Body of pancreas (tissue), 4 donors: ENCODE data around the gene HOXB6.

Experiments
- POLR2A ChIP-seq, 3 donors: fragments of 450-650 bp; IDR thresholded peaks; one replicate each; pipeline ENCODE4 v1.6.1; 2016; ENCODE audit warnings: antibody characterized with exemption in 3 of 3, mild to moderate bottlenecking in 2 of 3
- TF ChIP-seq, protein P1 (sequence below), 7 experiments: fragments of 450-650 bp in 4 of 7; fragments of 200-600 bp in 3 of 7; sonication (generic) in 3 of 7; IDR thresholded peaks; one replicate each; pipeline ENCODE4 v1.5.1; 2016 to 2019; ENCODE audit warnings: antibody characterized with exemption in 7 of 7

DNA sequence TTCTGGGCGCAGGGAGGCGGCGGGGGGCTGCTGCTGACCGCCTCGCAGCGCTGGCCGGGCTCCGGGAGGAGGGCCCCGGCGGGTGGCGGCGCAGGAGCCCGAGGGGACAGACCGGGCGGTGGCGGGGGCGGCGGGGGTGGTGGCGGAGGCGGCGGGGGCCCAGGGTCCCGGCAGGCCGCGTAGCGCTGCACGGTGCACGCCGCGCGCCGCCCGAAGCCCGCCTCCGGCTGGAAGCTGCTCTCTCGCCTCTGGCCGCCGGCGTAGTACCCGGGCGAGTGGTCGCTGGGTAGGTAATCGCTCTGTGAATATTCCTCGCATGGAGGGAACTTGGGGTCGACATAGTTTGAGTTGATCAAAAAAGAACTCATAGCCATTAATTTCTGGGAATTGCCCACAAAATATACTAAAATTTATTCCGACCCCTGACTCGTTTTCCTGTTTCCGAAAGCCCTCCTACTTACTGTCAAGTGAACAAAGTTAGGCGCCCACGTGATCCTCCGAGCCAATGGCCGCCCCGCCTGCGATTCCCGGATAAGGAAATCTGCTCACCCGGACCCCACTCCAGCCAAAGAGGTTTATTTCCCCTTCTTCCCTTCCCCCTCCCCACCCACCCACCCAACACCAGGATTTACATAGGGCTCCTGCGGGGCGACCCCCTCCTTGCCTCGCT, 26.7 kb downstream of the HOXB6 start, which contains the start of gene HOXB4:
- TF ChIP-seq, protein P1, sequence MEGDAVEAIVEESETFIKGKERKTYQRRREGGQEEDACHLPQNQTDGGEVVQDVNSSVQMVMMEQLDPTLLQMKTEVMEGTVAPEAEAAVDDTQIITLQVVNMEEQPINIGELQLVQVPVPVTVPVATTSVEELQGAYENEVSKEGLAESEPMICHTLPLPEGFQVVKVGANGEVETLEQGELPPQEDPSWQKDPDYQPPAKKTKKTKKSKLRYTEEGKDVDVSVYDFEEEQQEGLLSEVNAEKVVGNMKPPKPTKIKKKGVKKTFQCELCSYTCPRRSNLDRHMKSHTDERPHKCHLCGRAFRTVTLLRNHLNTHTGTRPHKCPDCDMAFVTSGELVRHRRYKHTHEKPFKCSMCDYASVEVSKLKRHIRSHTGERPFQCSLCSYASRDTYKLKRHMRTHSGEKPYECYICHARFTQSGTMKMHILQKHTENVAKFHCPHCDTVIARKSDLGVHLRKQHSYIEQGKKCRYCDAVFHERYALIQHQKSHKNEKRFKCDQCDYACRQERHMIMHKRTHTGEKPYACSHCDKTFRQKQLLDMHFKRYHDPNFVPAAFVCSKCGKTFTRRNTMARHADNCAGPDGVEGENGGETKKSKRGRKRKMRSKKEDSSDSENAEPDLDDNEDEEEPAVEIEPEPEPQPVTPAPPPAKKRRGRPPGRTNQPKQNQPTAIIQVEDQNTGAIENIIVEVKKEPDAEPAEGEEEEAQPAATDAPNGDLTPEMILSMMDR (IDR thresholded peaks at IDR 0.05): no peak
- no peak for TF ChIP-seq POLR2A (IDR thresholded peaks at IDR 0.05)
